ENCODE results near the gene RIMKLA.

GRCh38 chr1:42429603-42430002 lies 49.0 kb downstream of the RIMKLA start:
- no peak for TF ChIP-seq POLR2A (IDR thresholded peaks at IDR 0.05; ENCODE audit: low read depth, low read length)
- no peak for TF ChIP-seq POLR2AphosphoS5 (IDR thresholded peaks at IDR 0.05; ENCODE audit: low read depth, low read length)
- TF ChIP-seq TAF1 (IDR thresholded peaks at IDR 0.05; ENCODE audit: low read depth, low read length): no peak
- TF ChIP-seq PAX5 (IDR thresholded peaks at IDR 0.05; ENCODE audit: insufficient read depth, low read length, severe bottlenecking): no peak
- TF ChIP-seq SPI1 (IDR thresholded peaks at IDR 0.05; ENCODE audit: low read depth, low read length): no peak
